OCI-M2 (cell line): ENCODE measurements around the gene CEBPE.

Source experiments
- DNase-seq: peaks from one replicate; lab custom pipeline; 2025; ENCODE audit not compliant: unreplicated experiment; lab: John Stamatoyannopoulos, UW

CEBPE gene

DNA sequence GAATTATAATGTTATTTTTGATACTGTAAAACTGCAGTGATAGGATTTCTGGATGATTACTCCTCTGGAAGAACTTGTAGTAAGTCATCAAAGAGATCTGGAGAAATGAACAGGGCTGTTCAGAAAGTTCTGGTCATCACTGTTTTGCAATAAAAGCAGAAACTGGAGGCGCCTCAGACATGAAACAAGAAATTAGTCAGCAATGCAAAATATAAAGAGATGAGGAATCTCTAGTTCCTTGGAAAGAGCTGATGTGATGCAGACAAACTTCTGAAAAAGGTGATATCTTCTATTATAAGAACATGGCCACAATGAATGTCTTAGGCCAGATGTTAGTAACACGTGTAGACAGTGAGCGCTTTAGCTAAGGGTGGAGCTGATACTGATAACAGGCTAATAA lies 33.6 kb downstream of the CEBPE start:
- DNase-seq, result no peak

DNA sequence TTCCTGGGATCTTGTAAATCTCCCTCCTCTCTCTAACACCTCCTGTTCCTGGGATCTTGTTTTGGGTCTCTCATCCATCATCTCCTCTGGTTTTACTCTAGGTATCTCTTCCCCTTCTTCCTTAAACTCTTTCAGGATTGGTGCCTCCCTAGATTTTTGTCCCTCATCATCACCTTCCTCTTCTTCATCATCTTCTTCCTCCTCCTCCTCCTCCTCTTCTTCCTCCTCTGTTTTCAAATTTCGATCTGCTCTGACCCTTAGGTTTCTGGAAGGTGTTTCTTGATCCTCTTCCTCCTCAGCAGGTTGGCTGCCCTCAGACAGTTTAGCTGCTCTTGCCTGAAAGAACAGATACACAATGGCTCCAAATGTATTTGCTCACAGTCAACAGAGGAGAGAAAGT lies 38.6 kb downstream of the CEBPE start:
- DNase-seq, result no peak

DNA sequence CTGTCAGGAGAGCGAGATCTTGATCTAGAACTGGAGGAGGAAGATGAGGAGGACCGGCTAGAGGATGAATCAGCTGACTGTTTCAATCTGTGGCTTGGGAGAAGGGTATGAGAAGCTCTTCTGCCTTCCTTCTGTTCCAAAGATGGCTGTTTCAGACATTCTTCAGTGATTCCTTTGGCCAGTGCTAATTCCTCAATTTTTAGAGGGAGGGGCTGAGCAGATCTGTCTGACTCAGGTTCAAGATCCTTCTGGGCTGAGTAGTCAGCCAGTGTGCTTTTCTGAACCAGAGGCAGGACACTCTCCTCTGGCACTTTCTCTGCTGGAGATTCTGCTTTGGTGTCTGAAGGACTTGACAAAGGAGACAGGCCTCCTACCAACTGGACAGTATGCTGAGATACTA lies 39.3 kb downstream of the CEBPE start:
- DNase-seq, result no peak

DNA sequence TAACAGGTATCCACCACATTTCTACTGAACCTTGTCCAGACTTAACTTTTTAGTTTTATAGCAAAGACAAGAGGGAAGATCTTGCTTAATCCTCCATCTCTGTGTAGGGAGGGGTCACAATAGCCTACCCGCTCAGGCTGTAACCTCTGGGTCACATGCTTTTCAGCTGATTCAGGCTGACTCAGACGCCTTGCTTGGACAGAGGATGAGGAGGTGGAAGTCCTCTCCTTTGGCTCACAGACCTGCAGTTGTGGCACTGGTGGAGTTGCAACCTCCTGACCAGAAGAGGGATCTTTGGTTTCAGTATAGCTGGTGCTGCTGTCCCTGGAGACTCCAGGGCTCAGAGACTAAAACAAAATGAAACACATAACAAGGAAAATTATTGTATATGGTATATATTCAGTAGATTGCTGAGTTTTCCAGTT lies 40.4 kb downstream of the CEBPE start:
- DNase-seq, result no peak

DNA sequence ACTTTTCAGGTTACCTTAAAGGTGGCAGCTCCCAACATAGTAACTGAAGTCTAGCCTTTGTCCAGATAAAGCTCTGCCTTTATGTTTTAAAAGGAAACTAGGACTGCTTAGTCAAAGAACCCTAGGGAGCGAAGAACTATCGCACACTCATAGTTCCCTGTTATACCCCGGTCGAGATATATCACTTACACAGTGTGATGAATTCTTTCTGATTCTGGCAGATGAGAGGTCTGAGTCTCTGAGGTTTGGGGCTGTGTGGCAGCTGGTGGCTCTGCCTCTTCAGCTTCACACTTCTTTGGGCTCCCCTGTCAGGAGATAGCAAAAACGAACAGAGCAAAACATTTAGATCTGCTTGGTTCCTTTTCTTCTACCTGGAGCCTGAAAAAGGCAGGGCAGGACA lies 41.1 kb downstream of the CEBPE start:
- no peak for DNase-seq

DNA sequence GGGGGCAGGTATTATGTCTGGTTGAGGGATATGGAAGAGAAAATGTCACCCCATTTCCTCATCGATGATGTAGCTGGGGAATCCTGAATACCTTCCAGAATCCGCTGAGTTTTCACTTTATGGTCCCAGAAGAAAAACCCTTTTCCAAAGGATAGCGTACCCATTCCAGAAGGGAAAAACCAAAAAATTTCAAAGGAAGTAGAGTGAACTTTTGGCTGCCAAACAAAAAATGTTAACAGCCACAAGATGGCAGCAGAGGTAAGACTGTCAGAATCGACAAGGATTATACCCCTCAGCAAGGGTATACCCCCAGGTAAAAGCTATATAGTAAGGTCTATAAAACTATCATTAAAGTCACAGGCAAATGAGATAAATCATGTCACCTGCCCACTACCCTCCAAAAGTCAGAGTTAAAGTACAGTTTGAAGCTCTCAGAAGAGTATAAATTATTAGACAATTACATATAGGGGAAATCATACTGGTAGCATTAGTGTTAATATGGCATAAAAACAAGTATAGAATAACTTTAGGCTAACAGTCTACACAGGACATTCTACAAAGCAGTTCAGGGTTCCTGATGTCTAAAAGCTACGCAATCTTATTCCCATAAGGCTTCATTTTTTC lies 42.2 kb downstream of the CEBPE start:
- no peak for DNase-seq

DNA sequence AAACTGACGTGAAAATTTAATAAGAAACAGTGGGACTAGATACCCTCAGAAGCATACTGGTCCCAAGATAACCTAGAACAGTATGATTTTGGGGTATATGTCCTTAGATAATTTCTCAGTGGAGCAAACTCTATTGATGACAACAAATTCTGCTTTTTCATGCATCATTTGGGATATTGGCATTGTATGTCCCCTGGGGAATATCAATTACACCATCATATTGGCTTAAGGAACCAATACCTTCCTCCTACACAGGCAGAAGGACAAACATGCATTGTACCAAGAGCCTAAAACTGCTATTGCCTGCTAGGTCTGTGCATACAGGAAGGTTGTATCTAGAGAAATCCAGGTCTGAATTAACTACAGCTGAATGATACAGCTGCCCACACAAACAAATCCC lies 44.1 kb downstream of the CEBPE start:
- no peak for DNase-seq

DNA sequence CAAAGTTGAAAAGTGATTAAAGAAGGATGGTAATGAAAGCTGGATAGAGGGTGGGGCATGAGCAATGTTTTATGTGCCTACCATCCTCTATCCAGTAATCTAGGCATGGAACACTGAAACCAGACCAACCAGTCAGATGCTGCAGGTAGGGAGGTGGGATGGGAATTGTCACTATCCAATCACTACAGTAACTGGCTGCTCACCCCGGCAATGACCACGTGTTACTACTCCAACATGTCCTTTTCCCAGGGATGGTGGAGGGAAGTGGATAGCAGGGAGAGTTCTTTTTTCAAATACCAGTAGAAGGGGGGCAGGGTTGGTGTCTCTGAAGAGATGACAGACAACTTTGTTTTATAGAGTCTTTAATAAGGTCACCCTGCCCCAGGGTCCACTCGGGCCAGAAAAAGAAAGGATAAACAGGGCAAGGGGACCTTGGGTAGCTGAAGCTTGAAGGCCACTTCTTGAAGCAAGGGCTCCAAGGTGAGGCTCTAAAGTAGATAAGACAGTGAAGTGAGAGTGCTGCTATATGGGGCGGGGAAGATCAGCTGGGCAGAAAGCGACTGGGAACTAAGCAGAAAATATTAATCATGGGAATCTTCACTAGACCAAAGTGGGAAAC lies 47.0 kb downstream of the CEBPE start:
- no peak for DNase-seq

DNA sequence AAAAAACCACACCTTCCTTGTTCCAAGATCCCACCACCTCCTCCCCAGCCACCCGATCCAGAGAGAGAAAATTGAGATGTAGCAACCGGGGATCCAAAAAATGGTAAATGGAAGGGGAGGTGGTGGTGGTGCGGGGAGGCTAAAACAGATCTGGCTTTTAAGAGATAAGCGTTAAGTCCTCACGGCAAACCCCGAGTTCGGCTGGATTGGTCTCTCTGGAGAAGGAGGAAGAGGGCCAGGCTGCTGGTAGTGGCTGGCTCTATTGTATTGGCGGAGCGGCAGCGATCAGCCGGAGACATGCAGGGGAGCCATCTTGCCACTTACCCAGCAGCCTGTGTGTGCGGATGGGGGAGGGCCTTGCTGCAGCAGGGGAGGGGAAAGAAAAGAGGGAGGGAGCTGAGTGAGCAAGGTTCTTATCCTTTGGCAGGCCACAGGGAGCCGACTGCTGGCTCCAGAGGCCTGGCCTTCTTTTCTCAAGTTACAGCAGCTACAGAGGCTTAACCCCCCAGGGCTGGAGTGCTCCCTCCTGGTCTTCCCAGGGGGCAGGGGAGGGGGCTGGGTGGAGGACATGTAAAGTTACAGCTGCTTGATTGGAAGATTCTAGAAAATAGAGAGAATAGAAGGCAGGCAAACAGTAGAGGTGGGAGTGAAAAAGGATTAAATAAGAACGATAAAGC lies 47.7 kb downstream of the CEBPE start:
- DNase-seq, result no peak

DNA sequence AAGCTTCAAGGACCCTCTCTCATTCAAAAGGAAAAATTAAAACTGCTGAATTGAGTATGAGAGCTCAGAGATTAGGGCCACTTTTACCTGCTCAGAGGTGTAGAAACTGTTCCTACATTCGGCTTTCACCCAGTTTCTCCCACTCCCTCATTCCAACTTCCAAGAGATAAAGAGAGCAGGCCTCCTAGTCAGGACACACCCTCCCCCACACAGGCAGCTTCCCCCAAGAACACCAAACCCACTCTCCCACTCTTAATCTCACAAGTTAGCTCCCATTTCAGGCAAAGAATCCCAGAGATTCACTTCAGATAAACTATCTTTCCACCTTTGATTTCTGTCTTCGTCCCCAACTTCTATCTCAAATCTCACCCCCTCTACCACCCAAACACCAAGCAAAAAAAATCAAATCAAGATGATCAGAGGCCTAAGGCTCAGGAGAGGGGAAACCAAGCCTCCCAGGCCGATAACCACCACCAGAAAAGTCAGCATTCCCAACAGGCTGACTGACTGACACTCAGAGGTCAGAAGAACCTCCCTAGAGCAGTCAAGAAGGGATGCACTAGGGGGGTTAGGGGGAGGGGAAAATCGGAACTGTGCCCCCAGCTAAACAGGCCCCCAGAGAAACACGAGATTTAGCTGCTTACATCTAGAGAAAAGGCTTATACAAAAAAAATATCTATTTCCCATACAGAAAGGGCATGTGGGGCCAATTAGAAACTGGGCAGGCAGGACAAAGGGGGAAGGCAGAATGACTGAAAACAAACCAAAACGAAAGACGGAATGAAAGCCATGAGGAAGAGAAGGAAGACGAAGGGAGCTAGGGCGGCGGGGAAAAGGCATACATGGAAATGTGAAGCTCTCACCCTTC lies 48.6 kb downstream of the CEBPE start:
- no peak for DNase-seq

DNA sequence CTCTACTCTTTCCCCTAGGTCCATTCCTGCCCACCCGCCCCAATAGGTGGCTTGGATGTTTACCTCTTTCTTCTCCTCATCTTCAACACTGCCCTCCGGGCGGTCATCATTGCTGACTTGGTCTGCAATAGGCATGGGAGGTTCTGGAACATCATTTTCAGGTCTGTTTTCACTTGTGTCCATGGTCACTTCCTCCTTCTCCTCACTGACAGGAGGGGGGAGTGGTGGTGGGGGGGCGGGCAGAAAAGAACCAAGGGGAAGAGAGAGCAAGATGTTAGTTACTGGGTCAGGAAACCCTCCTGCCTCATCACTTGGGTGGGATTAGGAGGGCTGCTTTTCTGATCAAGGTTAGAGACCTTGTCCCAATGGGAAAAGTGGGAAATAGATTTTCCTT lies 49.6 kb downstream of the CEBPE start:
- DNase-seq, result no peak

DNA sequence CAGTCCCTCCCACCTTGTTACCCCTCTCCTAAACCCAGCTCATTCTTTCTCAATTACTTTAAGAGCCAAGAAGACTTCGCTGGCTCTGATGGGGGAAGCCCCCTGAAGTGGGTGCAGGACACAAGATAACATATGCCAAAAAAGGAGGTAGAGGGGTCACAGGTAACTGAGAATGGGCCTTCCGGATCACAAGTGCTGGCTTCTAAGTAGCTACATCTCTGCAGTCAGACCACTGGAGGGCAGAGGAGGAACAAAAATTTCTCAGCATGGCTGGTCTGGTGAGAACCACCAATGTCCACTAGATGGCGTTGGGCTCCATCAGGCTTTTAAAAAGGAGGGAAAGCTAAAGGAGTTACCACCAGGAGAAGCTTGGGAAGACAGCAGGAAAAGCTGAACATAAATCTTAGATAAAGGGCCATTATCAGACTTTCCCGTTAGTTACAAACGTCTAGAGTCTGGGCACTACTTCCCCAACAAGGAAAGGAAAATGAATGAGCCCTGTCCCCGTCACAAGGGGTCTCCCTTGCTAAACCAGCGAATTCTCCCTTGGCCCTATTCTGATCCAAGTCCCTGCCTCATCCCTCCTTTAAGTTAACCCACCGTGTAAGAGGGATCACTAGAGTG lies 50.2 kb downstream of the CEBPE start:
- DNase-seq, result no peak

DNA sequence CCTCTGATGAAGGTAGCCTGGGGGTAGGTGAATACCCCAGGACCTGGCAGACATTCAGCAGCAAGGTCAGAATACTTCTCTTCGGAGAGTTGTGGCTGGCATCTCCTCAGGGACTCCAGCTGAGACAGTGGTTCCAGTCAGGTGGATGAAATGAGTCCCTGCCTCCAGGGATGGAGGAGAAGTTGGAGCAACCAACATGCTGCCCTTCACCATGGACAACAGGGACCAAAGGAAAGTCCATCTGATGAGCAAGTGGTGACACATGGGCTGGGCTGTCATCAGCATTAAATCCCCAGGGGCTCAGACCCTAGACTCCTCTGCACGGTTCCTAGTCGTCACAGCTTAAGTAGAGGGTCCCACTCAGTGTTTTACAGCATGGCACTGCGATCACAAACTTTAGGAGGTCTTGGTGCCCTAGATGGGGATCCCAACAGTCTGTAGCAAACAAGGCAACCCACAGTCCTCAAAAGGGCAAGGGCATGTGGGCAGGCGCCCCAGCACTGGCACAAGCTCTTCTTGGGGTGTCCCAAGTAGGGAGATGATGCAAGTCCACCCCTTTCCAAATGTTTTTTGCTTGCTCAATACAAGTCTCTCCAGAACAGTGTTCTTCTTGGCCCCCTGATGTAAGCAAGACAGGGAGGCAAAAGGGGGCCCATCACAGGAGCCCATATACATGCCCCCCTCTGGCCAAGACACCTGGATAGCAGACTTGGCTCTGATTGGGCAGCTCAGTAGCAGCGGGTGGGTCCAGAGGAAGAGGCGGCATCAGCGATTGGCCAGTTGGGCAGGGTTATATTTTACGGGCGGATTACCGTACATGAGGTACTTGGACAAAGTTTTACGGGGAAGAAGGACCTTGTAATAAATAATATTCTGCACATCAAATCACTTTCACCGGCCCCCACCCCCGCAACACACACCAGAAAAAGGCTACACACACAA lies 50.9 kb downstream of the CEBPE start:
- no peak for DNase-seq
